H9 (cell line): Measurements from ENCODE around the gene FBLL1. TPM values are rescaled to one million over a fixed set of nuclear protein-coding genes. Genes with fewer than 3 reads are reported as not detected.

Experiments used
- DNase-seq: peaks from one replicate; pipeline ENCODE4 v3.0.0-alpha.2; 2017
- H2AFZ ChIP-seq: one replicate; pipeline ENCODE4 v1.6.1; 2013; ENCODE audit warnings: mild to moderate bottlenecking, low read length, control low read depth, moderate library complexity
- H2AK5ac ChIP-seq: 2 replicates; pipeline ENCODE4 v1.6.1; 2013; ENCODE audit warnings: low read length, control low read depth, mixed read lengths; ENCODE audit not compliant: insufficient read length
- H2BK120ac ChIP-seq: one replicate; pipeline ENCODE4 v1.6.1; 2013; ENCODE audit warnings: low read depth, mild to moderate bottlenecking, low read length, control low read depth, inconsistent platforms; ENCODE audit not compliant: poor library complexity, severe bottlenecking
- H2BK12ac ChIP-seq: 2 replicates; pipeline ENCODE4 v1.6.1; 2013; ENCODE audit warnings: low read length, control low read depth, mixed read lengths, low read depth; ENCODE audit not compliant: insufficient read length
- H2BK15ac ChIP-seq: 2 replicates; pipeline ENCODE4 v1.6.1; 2013; ENCODE audit warnings: low read depth, low read length, control low read depth
- H2BK20ac ChIP-seq: one replicate; pipeline ENCODE4 v1.6.1; 2013; ENCODE audit warnings: low read depth, mild to moderate bottlenecking, low read length, control low read depth, inconsistent platforms; ENCODE audit not compliant: poor library complexity, severe bottlenecking
- H2BK5ac ChIP-seq: 2 replicates; pipeline ENCODE4 v1.6.1; 2013; ENCODE audit warnings: low read length, control low read depth, mixed read lengths; ENCODE audit not compliant: insufficient read length
- H3K14ac ChIP-seq: 2 replicates; pipeline ENCODE4 v1.6.1; 2013; ENCODE audit warnings: low read length, control low read depth; ENCODE audit not compliant: insufficient read depth
- H3K18ac ChIP-seq: 2 replicates; pipeline ENCODE4 v1.6.1; 2013; ENCODE audit warnings: low read depth, mild to moderate bottlenecking, mixed read lengths, low read length, control low read depth; ENCODE audit not compliant: insufficient read length
- H3K23ac ChIP-seq: 2 replicates; pipeline ENCODE4 v1.6.1; 2013; ENCODE audit warnings: low read length, control low read depth, mixed read lengths, low read depth; ENCODE audit not compliant: insufficient read length
- H3K23me2 ChIP-seq: 2 replicates; pipeline ENCODE4 v1.6.1; 2013; ENCODE audit warnings: low read depth, mild to moderate bottlenecking, mixed read lengths, low read length, control low read depth; ENCODE audit not compliant: insufficient read length, poor library complexity, severe bottlenecking
- H3K27ac ChIP-seq: 2 replicates; pipeline ENCODE4 v1.5.1; 2013; ENCODE audit warnings: low read length, control low read depth, mixed read lengths, low read depth; ENCODE audit not compliant: insufficient read length
- H3K27me3 ChIP-seq: 2 replicates; pipeline ENCODE4 v1.6.1; 2013; ENCODE audit warnings: low read length, control low read depth, inconsistent platforms; ENCODE audit not compliant: insufficient read depth
- H3K4ac ChIP-seq: 2 replicates; pipeline ENCODE4 v1.6.1; 2013; ENCODE audit warnings: low read depth, mild to moderate bottlenecking, control low read depth, inconsistent platforms, low read length, moderate library complexity
- H3K4me1 ChIP-seq: 2 replicates; pipeline ENCODE4 v1.6.1; 2013; ENCODE audit warnings: low read length, control low read depth, inconsistent platforms; ENCODE audit not compliant: insufficient read depth
- H3K4me2 ChIP-seq: 2 replicates; pipeline ENCODE4 v1.6.1; 2013; ENCODE audit warnings: low read length, control low read depth, mixed read lengths; ENCODE audit not compliant: insufficient read length, insufficient read depth
- H3K56ac ChIP-seq: 2 replicates; pipeline ENCODE4 v1.6.1; 2013; ENCODE audit warnings: low read depth, mild to moderate bottlenecking, mixed read lengths, low read length, control low read depth; ENCODE audit not compliant: insufficient read length
- H3K79me1 ChIP-seq: 2 replicates; pipeline ENCODE4 v1.6.1; 2013; ENCODE audit warnings: low read depth, mild to moderate bottlenecking, moderate library complexity, low read length, control low read depth, inconsistent platforms; ENCODE audit not compliant: insufficient read depth, poor library complexity, severe bottlenecking
- H3K79me2 ChIP-seq: 2 replicates; pipeline ENCODE4 v1.6.1; 2013; ENCODE audit warnings: low read length, control low read depth, inconsistent platforms; ENCODE audit not compliant: insufficient read depth
- H3K9ac ChIP-seq: 2 replicates; pipeline ENCODE4 v1.6.1; 2013; ENCODE audit warnings: low read length, control low read depth, mixed read lengths; ENCODE audit not compliant: insufficient read length; ENCODE audit errors: extremely low read depth
- H3K9me3 ChIP-seq: one replicate; pipeline ENCODE4 v1.6.1; 2013; ENCODE audit warnings: low read depth, low read length, inconsistent platforms; ENCODE audit not compliant: control insufficient read depth
- H3T11ph ChIP-seq: one replicate; pipeline ENCODE4 v1.6.1; 2013; ENCODE audit warnings: mild to moderate bottlenecking, low read length, control low read depth, inconsistent platforms
- H4K20me1 ChIP-seq: one replicate; pipeline ENCODE4 v1.6.1; 2013; ENCODE audit not compliant: control insufficient read depth, insufficient read length, insufficient read depth
- H4K5ac ChIP-seq: 2 replicates; pipeline ENCODE4 v1.6.1; 2013; ENCODE audit warnings: low read depth, mild to moderate bottlenecking, mixed read lengths, low read length, control low read depth; ENCODE audit not compliant: insufficient read length
- H4K8ac ChIP-seq: replicated peaks from 2 replicates; pipeline ENCODE4 v1.6.1; 2013; ENCODE audit warnings: low read length, control low read depth, mixed read lengths, low read depth; ENCODE audit not compliant: insufficient read length
- H4K91ac ChIP-seq: 2 replicates; pipeline ENCODE4 v1.6.1; 2013; ENCODE audit warnings: low read depth, mild to moderate bottlenecking, moderate library complexity, mixed read lengths, low read length, control low read depth; ENCODE audit not compliant: insufficient read length
- H3K27ac Mint-ChIP-seq, 3 experiments: 2 replicates in 2 of 3; 3 replicates in 1 of 3; pipeline ENCODE4 v1.8.0; 2020 to 2021; ENCODE audit warnings: mixed read lengths in 3 of 3, mild to moderate bottlenecking in 1 of 3, moderate library complexity in 1 of 3
- H3K27me3 Mint-ChIP-seq: 2 replicates; pipeline ENCODE4 v1.8.0; 2021; ENCODE audit warnings: low read depth, mild to moderate bottlenecking, moderate library complexity, mixed read lengths
- H3K36me3 Mint-ChIP-seq, 3 experiments: 2 replicates in 2 of 3; 3 replicates in 1 of 3; pipeline ENCODE4 v1.8.0; 2020 to 2021; ENCODE audit warnings: low read depth in 3 of 3, mixed read lengths in 3 of 3; ENCODE audit not compliant: insufficient read depth in 1 of 3
- H3K4me1 Mint-ChIP-seq, 2 experiments: 2 replicates each; pipeline ENCODE4 v1.8.0; 2020; ENCODE audit warnings: mixed read lengths in 2 of 2
- H3K4me3 Mint-ChIP-seq, 2 experiments: 2 replicates in 1 of 2; 3 replicates in 1 of 2; pipeline ENCODE4 v1.8.0; 2020 to 2021; ENCODE audit warnings: mild to moderate bottlenecking in 2 of 2, mixed read lengths in 2 of 2, moderate library complexity in 1 of 2
- H3K9me3 Mint-ChIP-seq, 2 experiments: 2 replicates in 1 of 2; 3 replicates in 1 of 2; pipeline ENCODE4 v1.8.0; 2020; ENCODE audit warnings: mild to moderate bottlenecking in 2 of 2, mixed read lengths in 2 of 2, moderate library complexity in 1 of 2
- CTCF ChIP-seq: fragments of 200-600 bp; sonication (generic); conservative IDR thresholded peaks from 3 replicates; pipeline ENCODE4 v1.8.0; 2021; ENCODE audit warnings: antibody characterized with exemption, mild to moderate bottlenecking
- WGBS: extraction: QIAGEN DNeasy Blood & Tissue Kit; methylation state at CpG from one replicate; pipeline ENCODE4 v1.1.7; 2013; ENCODE audit warnings: missing lambda C conversion rate, low lambda C conversion rate, mixed read lengths; ENCODE audit not compliant: insufficient read length; ENCODE audit errors: extremely low coverage; 5-methylcytosine and 5-hydroxymethylcytosine counted together
- total RNA-seq: library from RNA; stranded (reverse); gene quantifications from 2 replicates; pipeline ENCODE4 v1.2.1, GENCODE V29; 2021

FBLL1 gene
- total RNA-seq, 1 experiment from 2014 or later, result 3.6 TPM

DNA sequence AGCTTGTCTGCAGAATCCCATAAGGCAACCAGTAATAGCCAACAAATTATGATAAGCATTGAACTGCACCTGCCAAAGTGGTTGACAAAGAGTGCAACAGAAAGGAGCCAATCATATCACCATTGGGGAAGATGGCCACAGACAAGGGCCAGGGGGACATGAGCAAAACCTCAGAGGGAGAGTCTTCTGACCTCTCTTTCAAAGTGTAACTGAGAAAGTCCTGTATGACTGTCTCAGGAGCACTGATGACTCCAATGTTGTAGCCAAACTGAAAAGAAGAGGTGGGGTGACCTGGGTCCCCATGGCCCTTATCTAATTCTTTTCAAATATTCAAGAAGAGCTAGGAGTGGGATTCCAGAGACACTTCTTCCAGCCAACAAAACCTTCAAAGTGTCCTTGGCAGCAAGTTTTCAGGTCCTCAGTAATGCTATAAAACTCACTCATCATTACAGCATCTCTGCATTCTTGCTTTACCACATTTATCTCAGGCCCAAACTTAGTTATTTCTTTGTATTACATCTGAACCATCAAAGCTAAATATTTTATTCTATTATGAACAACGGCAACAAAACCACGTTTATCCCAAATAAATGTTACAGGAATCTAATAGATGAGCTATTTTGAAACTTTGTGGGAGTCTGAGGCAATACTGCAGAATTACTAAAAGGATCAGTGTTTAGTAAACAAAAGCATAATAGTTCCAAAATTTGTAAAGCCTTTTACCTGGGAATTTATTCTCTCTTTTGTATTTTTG lies 24.4 kb downstream of the FBLL1 start:
- Histone ChIP-seq H3K56ac (no peak overlapping the region), H3K4me1 (no peaks in the 10 kb centered on the region), H3K4ac (no peak overlapping the region), H2BK15ac (no peak overlapping the region), H3K4me2 (no peak overlapping the region), H2BK12ac (no peak overlapping the region), H4K91ac (no peak overlapping the region), H2AK5ac (no peak overlapping the region), H4K8ac (no peak overlapping the region), H3K9me3 (no peaks in the 10 kb centered on the region), H2BK120ac (no peak overlapping the region), H3K79me2 (no peaks in the 10 kb centered on the region), H3K79me1 (peaks cover 6% of the 10 kb centered on the region), H2BK20ac (no peak overlapping the region), H3K27me3 (no peaks in the 10 kb centered on the region), H3T11ph (no peak overlapping the region), H4K20me1 (no peaks in the 10 kb centered on the region), H3K23me2 (no peaks in the 10 kb centered on the region), H3K18ac (no peak overlapping the region), H3K9ac (no peak overlapping the region), H3K27ac (no peak overlapping the region), H4K5ac (no peak overlapping the region), H2AFZ (no peak overlapping the region), H3K23ac (no peak overlapping the region), H3K14ac (no peak overlapping the region), H2BK5ac (no peak overlapping the region)
- H3K36me3 Mint-ChIP-seq, result peaks cover 40 to 66% (median 59%) of the 10 kb centered on the region in 3 experiments
- no peak overlapping the region for H3K4me3 Mint-ChIP-seq
- no peaks in the 10 kb centered on the region for H3K27me3 Mint-ChIP-seq
- H3K9me3 Mint-ChIP-seq, result no peaks in the 10 kb centered on the region
- H3K4me1 Mint-ChIP-seq, result no peaks in the 10 kb centered on the region
- H3K27ac Mint-ChIP-seq, result no peak overlapping the region
- TF ChIP-seq CTCF, result no peak
- WGBS, result no CpG with 5 or more reads among the region's 2 CpGs
- no peak for DNase-seq
